ENCODE data around the gene HCAR2.
"Not testable (repeated sequence)": the region's sequence is repeated elsewhere in the genome, so short reads cannot be mapped to it uniquely, and the experiment has no call there.

The HCAR2 gene

DNA sequence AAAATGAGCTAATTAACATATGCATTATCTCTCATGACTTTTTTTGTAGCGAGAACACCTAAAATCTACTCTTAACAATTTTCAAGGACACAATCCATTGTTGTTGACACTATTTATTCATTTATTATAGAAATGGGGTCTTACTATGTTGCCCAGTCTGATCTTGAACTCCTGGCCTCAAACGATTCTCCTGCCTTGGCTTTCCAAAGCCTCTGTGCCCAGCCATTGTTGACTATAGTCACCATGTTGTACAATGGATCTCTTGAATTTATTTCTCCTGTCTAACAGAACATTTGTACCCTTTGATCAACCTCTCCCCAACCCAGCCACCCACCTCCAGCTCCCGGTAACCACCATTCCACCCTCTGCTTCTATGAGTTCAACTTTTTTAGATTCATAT is 41.2 kb downstream of the HCAR2 start:
- H3K4me2 ChIP-seq (ENCODE audit: low read length): no peak overlapping the region

GRCh38 chr12:122661246-122661645 is 41.9 kb downstream of the HCAR2 start:
- Histone ChIP-seq H3K4me3 (ENCODE audit: low read depth, low read length) (no peak overlapping the region), H3K36me3 (ENCODE audit: control insufficient read depth, insufficient read depth, low read length) (no peaks in the 10 kb centered on the region), H3K4me2 (ENCODE audit: low read length) (no peak overlapping the region), H3K4me1 (peaks cover 29% of the 10 kb centered on the region), H3K79me2 (no peaks in the 10 kb centered on the region), H3K27ac (peak overlapping the region; percentile 100), H3K9me3 (ENCODE audit: control insufficient read depth, low read length) (no peaks in the 10 kb centered on the region), H3K27me3 (ENCODE audit: control insufficient read depth, insufficient read depth, low read length) (no peaks in the 10 kb centered on the region), H3K9ac (no peak overlapping the region), H2AFZ (no peak overlapping the region)
- TF ChIP-seq CTCF (IDR thresholded peaks at IDR 0.05): no peak

More for the DNA sequence above, 41.2 kb downstream of the HCAR2 start:
- H3K9ac ChIP-seq: no peak overlapping the region
- no peaks in the 10 kb centered on the region for H3K9me3 ChIP-seq (ENCODE audit: control insufficient read depth, low read length)
- TF ChIP-seq CTCF (IDR thresholded peaks at IDR 0.05): no peak
- no peaks in the 10 kb centered on the region for H3K27me3 ChIP-seq (ENCODE audit: control insufficient read depth, insufficient read depth, low read length)
- no peak overlapping the region for H2AFZ ChIP-seq
- H3K4me1 ChIP-seq: peaks cover 29% of the 10 kb centered on the region
- H3K27ac ChIP-seq: no peak overlapping the region
- H3K4me3 ChIP-seq (ENCODE audit: low read depth, low read length): no peak overlapping the region
- no peaks in the 10 kb centered on the region for H3K79me2 ChIP-seq
- no peaks in the 10 kb centered on the region for H3K36me3 ChIP-seq (ENCODE audit: control insufficient read depth, insufficient read depth, low read length)

- Histone ChIP-seq H3K27me3 (ENCODE audit: control insufficient read depth, insufficient read depth, low read length) (no peaks in the 10 kb centered on the region), H2AFZ (peak overlapping the region; percentile 71), H3K4me1 (peaks cover 29% of the 10 kb centered on the region), H3K4me2 (ENCODE audit: low read length) (peak overlapping the region; percentile 63), H3K79me2 (no peaks in the 10 kb centered on the region), H3K4me3 (ENCODE audit: low read depth, low read length) (peak overlapping the region; percentile 42), H3K36me3 (ENCODE audit: control insufficient read depth, insufficient read depth, low read length) (no peaks in the 10 kb centered on the region), H3K9ac (peak overlapping the region; percentile 31), H3K27ac (peak overlapping the region; percentile 100), H3K9me3 (ENCODE audit: control insufficient read depth, low read length) (no peaks in the 10 kb centered on the region)
- TF ChIP-seq CTCF (IDR thresholded peaks at IDR 0.05): no peak
Measured at GRCh38 chr12:122659579-122659978, 43.6 kb downstream of the HCAR2 start.

- Histone ChIP-seq H3K9ac (no peak overlapping the region), H3K4me2 (ENCODE audit: low read length) (no peak overlapping the region), H3K36me3 (ENCODE audit: control insufficient read depth, insufficient read depth, low read length) (no peaks in the 10 kb centered on the region), H3K4me1 (peaks cover 29% of the 10 kb centered on the region), H3K4me3 (ENCODE audit: low read depth, low read length) (no peak overlapping the region), H3K79me2 (no peaks in the 10 kb centered on the region), H3K27me3 (ENCODE audit: control insufficient read depth, insufficient read depth, low read length) (no peaks in the 10 kb centered on the region), H3K27ac (peak overlapping the region; percentile 39), H3K9me3 (ENCODE audit: control insufficient read depth, low read length) (no peaks in the 10 kb centered on the region), H2AFZ (peak overlapping the region; percentile 16)
- no peak for TF ChIP-seq CTCF (IDR thresholded peaks at IDR 0.05)
Measured at GRCh38 chr12:122656298-122656697, 46.9 kb downstream of the HCAR2 start.

- H3K27me3 ChIP-seq (ENCODE audit: control insufficient read depth, insufficient read depth, low read length); H3K4me3 ChIP-seq (ENCODE audit: low read depth, low read length); H3K4me2 ChIP-seq (ENCODE audit: low read length); H2AFZ ChIP-seq; H3K36me3 ChIP-seq (ENCODE audit: control insufficient read depth, insufficient read depth, low read length); H3K79me2 ChIP-seq; H3K4me1 ChIP-seq; H3K9ac ChIP-seq; H3K9me3 ChIP-seq (ENCODE audit: control insufficient read depth, low read length): not testable (repeated sequence)
- H3K27ac ChIP-seq: peak overlapping the region; percentile 86
Measured at GRCh38 chr12:122653291-122653690, 49.9 kb downstream of the HCAR2 start.
